NAMALWA (cell line): Measurements from ENCODE around the gene MED27.

Experiments used
- DNase-seq: peaks from one replicate; pipeline ENCODE4 v3.0.0-alpha.2; 2015; ENCODE audit warnings: low spot score

Gene MED27

GRCh38 chr9:131876486-131876885 is 203.2 kb downstream of the MED27 start:
- DNase-seq: no peak

GRCh38 chr9:131875828-131876485 is 203.7 kb downstream of the MED27 start:
- DNase-seq: no peak

- DNase-seq: no peak
Observed at GRCh38 chr9:131874916-131875670, 204.6 kb downstream of the MED27 start.

- DNase-seq: no peak
Observed at GRCh38 chr9:131874447-131874846, 205.2 kb downstream of the MED27 start.

- no peak for DNase-seq
Observed at GRCh38 chr9:131873891-131874440, 205.7 kb downstream of the MED27 start.

- DNase-seq: no peak
Observed at GRCh38 chr9:131873335-131873734, 206.3 kb downstream of the MED27 start.

- DNase-seq: no peak
Observed at GRCh38 chr9:131872702-131873101, 207.0 kb downstream of the MED27 start.

- DNase-seq: peak; percentile 13
Observed at GRCh38 chr9:131872006-131872405, 207.7 kb downstream of the MED27 start.

- DNase-seq: no peak
Observed at GRCh38 chr9:131870156-131870555, 209.5 kb downstream of the MED27 start.

GRCh38 chr9:131869348-131869747 is 210.3 kb downstream of the MED27 start:
- DNase-seq: no peak

GRCh38 chr9:131868766-131869165 is 210.9 kb downstream of the MED27 start:
- no peak for DNase-seq

GRCh38 chr9:131867611-131868192 is 212.0 kb downstream of the MED27 start:
- DNase-seq: no peak

- no peak for DNase-seq
Observed at GRCh38 chr9:131865446-131866195, 214.0 kb downstream of the MED27 start.

GRCh38 chr9:131864531-131864930 is 215.1 kb downstream of the MED27 start:
- no peak for DNase-seq

- DNase-seq: no peak
Observed at GRCh38 chr9:131863306-131863896, 216.3 kb downstream of the MED27 start.

- DNase-seq: no peak
Observed at GRCh38 chr9:131862261-131862660, 217.4 kb downstream of the MED27 start.

GRCh38 chr9:131860430-131860829 is 219.2 kb downstream of the MED27 start:
- no peak for DNase-seq

GRCh38 chr9:131858147-131858546 is 221.5 kb downstream of the MED27 start:
- no peak for DNase-seq

GRCh38 chr9:131856105-131856504 is 223.6 kb downstream of the MED27 start:
- no peak for DNase-seq

- DNase-seq: no peak
Observed at GRCh38 chr9:131854896-131855613, 224.6 kb downstream of the MED27 start.

- DNase-seq: peak; percentile 31
Observed at GRCh38 chr9:131854334-131854733, 225.3 kb downstream of the MED27 start.
